NCI-H226 (cell line): Measurements from ENCODE around the gene MEI4.
A peak's percentile ranks its signal among the peaks of the same experiment; 100 is the strongest.
"Not testable (repeated sequence)": the region's sequence is repeated elsewhere in the genome, so short reads cannot be mapped to it uniquely, and the experiment has no call there.

Experiments
- DNase-seq: peaks from one replicate; pipeline ENCODE4 v3.0.0-alpha.2; 2015

The MEI4 gene

DNA sequence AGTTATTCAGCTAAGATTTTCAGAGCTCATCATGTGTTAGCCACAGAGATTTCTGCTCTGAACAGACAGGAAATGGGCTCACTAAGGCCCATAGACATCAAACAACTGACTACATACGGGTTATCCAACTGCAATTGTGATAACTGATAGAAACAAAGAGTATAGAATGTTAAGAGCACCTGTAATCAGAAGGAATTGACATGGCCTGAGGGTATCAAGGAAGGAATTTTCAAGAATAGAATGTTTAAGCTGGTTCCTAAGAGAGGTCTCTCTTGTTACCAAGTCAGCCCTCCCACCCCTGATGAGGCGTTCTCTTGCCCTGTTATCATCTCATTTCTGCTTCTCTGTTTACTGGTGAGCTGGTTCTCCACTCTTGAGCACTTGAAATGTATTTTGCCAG is at the start of gene MEI4:
Gene MEI4 (plus strand): TSS at position 301 of the 400 bp plus-strand sequence. CDS start 37,633 bp downstream, outside the sequence.
- no peak for DNase-seq

- DNase-seq = no peak
Observed at GRCh38 chr6:77604476-77604875, 48.4 kb upstream of the MEI4 start.

DNA sequence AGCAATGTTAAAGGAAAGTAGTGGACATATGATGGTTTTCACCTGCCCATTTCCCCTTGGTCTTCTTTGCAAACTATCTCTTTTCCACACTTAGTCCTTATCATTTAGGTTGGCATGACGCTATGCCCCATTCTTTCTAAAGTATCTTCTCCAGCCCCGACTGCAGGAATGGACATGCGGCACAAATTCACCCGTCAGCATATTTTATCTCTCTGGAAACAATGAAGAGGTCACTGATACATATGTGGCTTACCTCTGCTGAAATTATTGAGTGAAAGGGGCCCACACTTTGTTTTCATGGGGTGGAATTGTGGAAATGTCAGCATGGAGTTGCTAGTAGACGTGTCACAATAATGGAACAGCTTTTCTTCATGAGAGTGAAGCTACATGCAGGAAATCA is 45.8 kb upstream of the MEI4 start:
- no peak for DNase-seq

DNA sequence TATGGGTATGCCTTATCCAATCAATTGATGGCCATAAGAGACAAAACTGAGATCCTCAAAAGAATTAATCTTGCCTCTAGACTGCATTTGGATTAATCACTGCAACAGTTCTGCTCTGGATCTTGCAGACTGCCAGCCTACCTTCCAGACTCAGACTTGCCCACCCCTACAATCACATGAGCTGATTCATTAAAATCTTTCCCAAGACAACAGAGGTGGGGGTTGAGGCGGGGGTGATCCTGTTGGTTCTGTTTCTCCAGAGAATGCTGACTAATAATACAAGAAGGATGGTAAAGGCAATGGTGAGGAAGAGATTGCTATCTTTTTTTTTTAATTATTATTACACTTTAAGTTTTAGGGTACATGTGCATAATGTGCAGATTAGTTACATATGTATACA is 43.7 kb upstream of the MEI4 start:
- no peak for DNase-seq

GRCh38 chr6:77619114-77619513 is 33.7 kb upstream of the MEI4 start:
- no peak for DNase-seq

DNA sequence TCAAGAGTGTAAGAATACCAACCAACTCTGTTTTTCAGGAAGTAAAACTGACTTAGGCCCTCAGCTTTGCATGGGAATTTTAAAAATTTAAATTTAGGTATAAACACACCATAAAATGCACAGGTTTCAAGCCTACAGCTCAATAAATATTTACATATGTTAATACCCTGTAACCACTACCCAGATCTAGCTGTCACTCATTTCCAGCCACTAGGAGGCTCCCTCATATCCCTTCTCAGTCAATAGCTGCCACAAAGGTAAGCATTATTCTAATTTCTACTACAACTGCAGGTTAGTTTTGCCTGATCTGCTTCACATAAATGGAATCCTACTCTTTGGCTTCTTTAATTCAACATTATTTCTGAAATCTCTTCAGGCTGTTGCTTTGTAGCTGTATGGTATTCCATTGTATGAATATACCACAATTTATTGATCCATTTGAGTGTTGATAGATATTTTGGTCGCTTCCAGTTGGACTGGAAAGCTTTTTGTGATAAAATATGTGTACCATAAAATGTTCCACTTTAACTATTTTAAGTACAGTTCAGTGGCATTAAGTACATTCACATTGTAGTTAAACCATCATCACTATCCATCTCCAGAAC is 32.5 kb upstream of the MEI4 start:
- no peak for DNase-seq

DNA sequence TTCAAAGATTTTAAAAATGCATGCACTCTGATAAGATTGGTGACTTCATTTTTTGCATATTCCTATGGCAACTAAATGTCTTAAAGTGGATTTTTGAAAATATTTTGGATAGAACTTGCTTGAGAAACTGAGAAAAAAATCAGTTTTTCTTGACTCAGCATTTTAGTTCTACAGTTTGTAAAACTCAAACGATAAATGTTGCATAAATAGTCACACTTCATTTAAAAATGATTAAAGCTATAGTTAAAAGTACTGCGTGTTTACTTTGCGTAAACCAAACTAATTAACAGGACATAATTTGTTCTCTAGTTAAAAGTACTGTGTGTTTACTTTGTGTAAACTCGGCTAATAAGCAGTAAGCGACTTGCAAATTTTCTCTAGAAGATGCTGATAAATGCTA is 28.3 kb upstream of the MEI4 start:
- DNase-seq = no peak

- DNase-seq = no peak
Observed at GRCh38 chr6:77626426-77626825, 26.4 kb upstream of the MEI4 start.

DNA sequence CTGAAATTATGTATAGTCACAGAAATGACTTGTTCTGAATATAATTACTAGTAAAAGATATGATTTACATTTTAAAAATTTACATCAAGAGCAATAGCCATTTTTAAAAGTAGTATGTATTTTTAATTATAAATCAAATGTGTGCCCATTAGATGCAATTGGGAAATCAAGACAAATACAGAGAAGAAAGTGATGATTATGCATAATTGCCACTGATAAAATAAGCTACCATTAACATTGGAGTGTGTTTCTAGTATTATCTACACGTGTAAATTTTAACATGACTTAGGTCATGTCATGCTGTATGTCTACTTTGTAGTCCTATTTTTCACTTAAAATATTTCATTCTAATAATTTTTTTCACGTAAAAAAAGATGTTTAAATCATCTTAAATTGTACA is 22.8 kb upstream of the MEI4 start:
- no peak for DNase-seq

- DNase-seq = no peak
Observed at GRCh38 chr6:77633471-77633870, 19.4 kb upstream of the MEI4 start.

- DNase-seq = peak; percentile 9
Observed at GRCh38 chr6:77633993-77634715, 18.7 kb upstream of the MEI4 start.

DNA sequence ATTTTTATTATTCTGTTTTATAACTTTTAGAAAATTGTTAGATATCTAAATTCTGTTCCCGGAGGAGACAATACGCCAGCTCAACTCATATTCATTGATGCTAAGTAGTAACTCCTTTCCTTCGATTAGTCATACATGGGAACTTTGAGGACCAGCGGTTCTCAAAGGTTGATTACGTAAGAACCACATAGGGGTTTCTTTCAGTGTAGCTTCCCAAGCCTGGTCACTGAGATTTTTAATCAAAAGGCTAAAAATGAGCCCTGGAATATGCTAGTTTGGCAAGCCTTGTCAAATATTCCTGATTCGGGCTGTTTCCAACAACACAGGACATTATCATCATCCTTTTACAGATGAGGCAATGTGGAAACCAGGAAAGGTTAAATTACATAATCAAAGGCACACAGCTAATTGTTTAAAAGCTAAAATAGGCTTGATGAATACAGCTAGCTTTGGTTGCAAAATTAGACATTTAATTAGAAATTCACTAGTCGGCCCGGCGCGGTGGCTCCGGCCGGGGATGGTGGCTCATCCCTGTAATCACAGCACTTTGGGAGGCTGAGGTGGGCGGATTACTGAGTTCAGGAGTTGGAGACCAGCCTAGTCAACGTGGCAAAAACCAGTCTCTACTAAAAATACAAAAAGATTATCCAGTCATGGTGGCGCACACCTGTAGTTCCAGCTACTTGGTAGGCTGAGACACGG is 14.6 kb upstream of the MEI4 start:
- DNase-seq = no peak

GRCh38 chr6:77644102-77644705 is 8.6 kb upstream of the MEI4 start:
- no peak for DNase-seq

DNA sequence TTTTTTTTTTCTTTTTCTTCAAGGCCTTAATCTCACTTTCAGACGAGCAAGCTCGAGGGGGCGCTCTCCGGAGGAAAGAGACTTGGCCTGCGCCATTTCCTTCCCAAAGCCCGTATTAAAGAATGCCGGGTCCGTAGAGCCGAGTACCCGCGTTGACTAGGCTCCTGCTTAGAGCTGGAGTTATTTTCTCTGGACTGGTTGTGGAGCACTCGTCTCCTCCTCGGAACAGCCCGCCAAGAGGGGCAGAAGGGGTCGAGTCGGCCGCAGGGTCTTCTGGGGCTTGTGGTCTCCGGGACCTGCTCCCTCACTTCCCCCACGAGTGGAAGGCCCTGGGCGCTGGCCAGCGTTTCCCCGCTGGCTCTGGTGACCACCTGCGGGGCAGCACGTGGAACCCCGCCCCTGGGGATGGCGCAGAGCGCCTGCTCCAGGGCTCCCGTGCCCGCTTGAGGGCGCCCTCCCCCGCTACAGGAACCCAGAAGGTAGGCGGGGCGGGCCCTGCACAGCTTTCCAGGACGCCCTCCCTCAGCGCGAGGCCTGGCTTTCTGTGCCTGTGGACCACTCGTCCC is 2.7 kb upstream of the MEI4 start:
- DNase-seq = no peak

DNA sequence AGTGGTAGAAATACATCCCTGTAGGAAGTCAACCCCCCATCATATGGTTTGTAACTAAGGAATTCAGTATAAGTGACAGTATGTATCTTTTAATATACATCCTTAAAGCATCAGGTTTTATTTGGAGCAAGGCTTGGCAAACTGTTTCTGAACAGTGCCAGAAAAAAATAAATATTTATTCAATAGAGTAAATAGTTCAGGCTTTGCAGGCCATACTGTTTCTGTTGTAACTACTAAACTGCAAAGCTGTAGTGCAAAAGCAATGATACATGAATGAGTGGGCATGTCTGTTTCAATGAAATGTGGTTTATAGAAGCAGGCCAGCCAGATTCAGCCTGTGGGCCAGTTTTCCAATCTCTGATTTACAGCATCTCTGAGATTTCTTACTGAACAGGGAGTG is 977 bp downstream of the MEI4 start:
- DNase-seq = no peak

GRCh38 chr6:77655035-77655434 is 2.2 kb downstream of the MEI4 start:
- not testable (repeated sequence) for DNase-seq

GRCh38 chr6:77656999-77657764 is 4.3 kb downstream of the MEI4 start:
- no peak for DNase-seq

DNA sequence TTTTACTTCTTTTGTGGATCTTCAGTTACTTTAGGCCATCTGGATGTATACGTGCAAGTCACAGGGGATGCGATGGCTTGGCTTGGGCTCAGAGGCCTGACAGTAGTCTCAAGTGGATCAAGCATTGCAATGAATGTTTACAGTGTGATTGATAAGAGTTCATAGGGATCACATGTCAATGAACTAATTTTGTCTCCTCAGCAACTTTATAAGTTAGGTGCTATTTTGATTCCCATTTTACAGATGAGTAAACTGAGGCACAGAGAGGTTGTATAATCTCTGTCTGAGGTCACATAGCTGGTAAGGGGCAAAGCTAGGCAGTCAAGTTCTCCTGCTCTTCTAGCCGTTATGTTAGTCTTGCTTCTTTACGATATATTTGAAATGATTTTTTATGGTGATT is 13.5 kb downstream of the MEI4 start:
- DNase-seq = no peak

DNA sequence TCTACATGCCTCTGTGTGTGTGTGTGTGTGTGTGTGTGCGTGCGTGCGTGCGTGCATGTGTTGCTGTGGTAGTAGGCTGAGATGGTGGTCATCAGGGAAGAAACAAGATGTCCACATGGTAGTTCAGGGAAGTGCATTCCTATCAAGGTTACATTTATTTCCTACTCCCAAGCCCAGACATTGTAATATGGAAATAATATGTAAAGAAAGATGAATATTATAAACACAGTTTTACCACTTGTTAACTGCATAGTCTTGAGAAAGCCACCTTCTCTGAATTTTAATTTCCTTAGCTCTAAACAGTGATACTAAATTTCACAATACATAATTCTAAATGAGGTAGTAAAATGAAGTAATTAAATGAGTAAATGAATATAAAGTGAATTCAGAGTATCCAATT is 14.0 kb downstream of the MEI4 start:
- no peak for DNase-seq

- DNase-seq = no peak
Observed at GRCh38 chr6:77669913-77670312, 17.1 kb downstream of the MEI4 start.

GRCh38 chr6:77674211-77674610 is 21.4 kb downstream of the MEI4 start:
- no peak for DNase-seq

DNA sequence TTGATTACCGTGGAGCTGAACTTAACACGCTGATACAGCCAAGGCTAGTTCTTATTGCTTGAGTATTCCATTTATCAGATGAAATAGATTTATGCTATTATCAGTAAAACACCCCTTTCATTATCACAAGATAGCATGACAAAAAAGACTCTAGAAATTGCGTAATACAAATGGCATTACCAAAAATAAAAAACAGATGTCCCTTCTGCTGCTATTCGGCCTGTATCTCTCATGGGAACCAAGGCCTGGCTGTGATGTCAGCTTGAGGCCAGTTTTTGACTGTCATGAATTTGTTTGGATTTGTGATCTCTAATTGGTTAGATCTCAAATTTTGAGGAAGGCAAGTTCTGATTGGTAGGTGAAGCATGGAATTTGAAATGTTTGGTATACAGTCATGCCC is 25.2 kb downstream of the MEI4 start:
- DNase-seq = no peak

GRCh38 chr6:77683515-77683914 is 30.7 kb downstream of the MEI4 start:
- DNase-seq = no peak
